GM13976 (cell line): Measurements from ENCODE around the gene ENDOD1.
A peak's percentile ranks its signal among the peaks of the same experiment; 100 is the strongest.
"Not testable (repeated sequence)": the region's sequence is repeated elsewhere in the genome, so short reads cannot be mapped to it uniquely, and the experiment has no call there.

Experiments used
- DNase-seq: peaks from one replicate; pipeline ENCODE4 v3.0.0; 2012; ENCODE audit warnings: low spot score
- CTCF ChIP-seq: IDR thresholded peaks from 2 replicates; pipeline ENCODE4 v1.5.1; 2012; ENCODE audit warnings: borderline replicate concordance, mild to moderate bottlenecking; ENCODE audit not compliant: insufficient read depth; ENCODE audit errors: extremely low read depth, missing control alignments, control extremely low read depth
- in situ Hi-C: fragments of 300-500 bp; cut with MboI; formaldehyde crosslinking; loops from one replicate; pipeline ENCODE4 v1.12.0; 2022; ENCODE audit warnings: low sequenced_read_pairs, mixed read lengths, inconsistent platforms; ENCODE audit not compliant: unreplicated experiment

Gene ENDOD1

GRCh38 chr11:95134491-95134890, 44.8 kb downstream of the ENDOD1 start:
- in situ Hi-C loops = loop anchor here (10.0 kb wide), 1 partner anchor 60 kb away; no protein-coding TSS in a partner anchor
- DNase-seq = no peak
- no peak for TF ChIP-seq CTCF

- no peak for DNase-seq
- no peak for TF ChIP-seq CTCF
- in situ Hi-C loops = loop anchor here (10.0 kb wide), 1 partner anchor 60 kb away; no protein-coding TSS in a partner anchor
Measured at GRCh38 chr11:95135155-95135554, 45.5 kb downstream of the ENDOD1 start.

- TF ChIP-seq CTCF = no peak
- in situ Hi-C loops = loop anchor here (10.0 kb wide), 1 partner anchor 61 kb away; no protein-coding TSS in a partner anchor
- no peak for DNase-seq
Measured at GRCh38 chr11:95135880-95136279, 46.2 kb downstream of the ENDOD1 start.

- not testable (repeated sequence) for DNase-seq
- in situ Hi-C loops = loop anchor here (10.0 kb wide), 1 partner anchor 62 kb away; no protein-coding TSS in a partner anchor
Measured at GRCh38 chr11:95136747-95137146, 47.1 kb downstream of the ENDOD1 start.

GRCh38 chr11:95137299-95137698, 47.7 kb downstream of the ENDOD1 start:
- DNase-seq = no peak
- in situ Hi-C loops = loop anchor here (10.0 kb wide), 1 partner anchor 62 kb away; no protein-coding TSS in a partner anchor
- no peak for TF ChIP-seq CTCF

- peak; percentile 55 for DNase-seq
- TF ChIP-seq CTCF = peak; percentile 48
- in situ Hi-C loops = loop anchor here (10.0 kb wide), 1 partner anchor 64 kb away; no protein-coding TSS in a partner anchor
Measured at GRCh38 chr11:95138448-95138847, 48.8 kb downstream of the ENDOD1 start.

GRCh38 chr11:95140397-95141033, 50.9 kb downstream of the ENDOD1 start:
- no peak for TF ChIP-seq CTCF
- no peak for DNase-seq
- in situ Hi-C loops = no loop called here
